GM12878 (cell line): Measurements from ENCODE around the gene SORBS2. TPM values are rescaled to one million over a fixed set of nuclear protein-coding genes. Genes with fewer than 3 reads are reported as not detected.

Source experiments
- ATAC-seq: fragments of 200-7000 bp; cut with Tn5 transposase; 3 replicates; pipeline ENCODE4 v1.9.1; 2020; ENCODE audit warnings: mild to moderate bottlenecking, moderate library complexity
- BruUV-seq: library from RNA; stranded (reverse); fragments of 400-500 nt; replicated peaks from 2 replicates; lab custom pipeline; 2021; lab: Mats Ljungman, UMichigan
- CTCF ChIA-PET: fragments of 300-600 bp; sonication (Branson Sonifier 250); formaldehyde crosslinking; extraction: SDS; loops from one replicate; lab custom pipeline; 2021; ENCODE audit warnings: inconsistent platforms; lab: Yijun Ruan, JAX
- POLR2A ChIA-PET: fragments of 350-600 bp; formaldehyde crosslinking; extraction: SDS; loops from one replicate; lab custom pipeline; 2021; ENCODE audit warnings: inconsistent platforms; lab: Charles Lee
- RAD21 ChIA-PET: fragments of 300-600 bp; sonication (Branson Sonifier 250); formaldehyde crosslinking; loops from one replicate; lab custom pipeline; 2023; ENCODE audit warnings: antibody characterized with exemption; ENCODE audit not compliant: unreplicated experiment; lab: Charles Lee
- SMC1A ChIA-PET: fragments of 300-600 bp; sonication (Branson Sonifier 250); formaldehyde crosslinking; loops from one replicate; lab custom pipeline; 2023; ENCODE audit not compliant: unreplicated experiment, uncharacterized antibody; lab: Charles Lee
- DNase-seq: peaks from one replicate; pipeline ENCODE4 v3.0.0-alpha.2; 2011; ENCODE audit warnings: low read depth, low spot score
- FAIRE-seq: peaks from 3 replicates; lab custom pipeline; 2011; peaks lifted over from hg19 to GRCh38; lab: Jason Lieb, UNC
- H2AFZ ChIP-seq: 2 replicates; pipeline ENCODE4 v1.6.0; 2011; ENCODE audit warnings: low read depth, low read length, control low read depth; ENCODE audit not compliant: control insufficient read depth
- H3K27ac ChIP-seq: 2 replicates; pipeline ENCODE4 v1.5.1; 2011; ENCODE audit warnings: control low read depth; ENCODE audit not compliant: control insufficient read depth, insufficient read depth
- H3K27me3 ChIP-seq, 2 experiments: replicated peaks in 1 of 2; 2 replicates each; pipeline versions ENCODE4 v1.6.0 to v1.6.1; 2011; ENCODE audit warnings: low read length in 1 of 2; ENCODE audit not compliant: control insufficient read depth in 2 of 2, insufficient read depth in 2 of 2
- H3K36me3 ChIP-seq, 2 experiments: 2 replicates each; pipeline ENCODE4 v1.5.1; 2011; ENCODE audit warnings: low read length in 1 of 2; ENCODE audit not compliant: control insufficient read depth in 2 of 2, insufficient read depth in 2 of 2
- H3K4me1 ChIP-seq: 2 replicates; pipeline ENCODE4 v1.6.1; 2011; ENCODE audit warnings: mild to moderate bottlenecking, low read length, moderate library complexity, mixed read lengths; ENCODE audit not compliant: control insufficient read depth, insufficient read depth
- H3K4me2 ChIP-seq: 2 replicates; pipeline ENCODE4 v1.6.0; 2011; ENCODE audit warnings: control low read depth; ENCODE audit not compliant: control insufficient read depth, insufficient read depth
- H3K4me3 ChIP-seq: fragments of 200-600 bp; sonication (generic); 2 replicates; pipeline ENCODE4 v1.5.1; 2016
- H3K79me2 ChIP-seq: 2 replicates; pipeline ENCODE4 v1.6.0; 2011; ENCODE audit warnings: low read length; ENCODE audit not compliant: control insufficient read depth, insufficient read depth
- H3K9ac ChIP-seq: 2 replicates; pipeline ENCODE4 v1.8.0; 2011; ENCODE audit warnings: low read length, control low read depth, mixed read lengths; ENCODE audit not compliant: control insufficient read depth, insufficient read depth
- H3K9me3 ChIP-seq: replicated peaks from 3 replicates; pipeline ENCODE4 v1.5.1; 2011; ENCODE audit warnings: mild to moderate bottlenecking, low read length; ENCODE audit not compliant: control insufficient read depth, insufficient read depth
- H4K20me1 ChIP-seq: 2 replicates; pipeline ENCODE4 v1.6.0; 2011; ENCODE audit not compliant: control insufficient read depth, insufficient read depth
- ASH2L ChIP-seq: fragments of 300-600, 200-600 bp; sonication (generic); IDR thresholded peaks from 2 replicates; pipeline ENCODE4 v1.6.1; 2017; ENCODE audit warnings: low read depth, mild to moderate bottlenecking, borderline replicate concordance
- ATF3 ChIP-seq: IDR thresholded peaks from 2 replicates; pipeline ENCODE4 v1.6.1; 2011; ENCODE audit warnings: low read depth, mild to moderate bottlenecking, low read length, moderate library complexity, borderline replicate concordance; ENCODE audit errors: extremely low read depth
- CEBPB ChIP-seq, 2 experiments: fragments of 150-350 bp in 1 of 2; IDR thresholded peaks; 2 replicates each; pipeline ENCODE4 v1.6.1; 2012 to 2014; ENCODE audit warnings: low read depth in 2 of 2, low read length in 2 of 2, borderline replicate concordance in 1 of 2, inconsistent platforms in 1 of 2
- FOS ChIP-seq: IDR thresholded peaks from 3 replicates; pipeline ENCODE4 v1.6.1; 2011; ENCODE audit warnings: borderline replicate concordance; ENCODE audit not compliant: insufficient read length; ENCODE audit errors: extremely low read depth
- GATAD2B ChIP-seq: fragments of 450-650 bp; conservative IDR thresholded peaks from 2 replicates; pipeline ENCODE4 v1.6.1; 2017; ENCODE audit warnings: low read depth, mild to moderate bottlenecking, moderate library complexity
- PKNOX1 ChIP-seq: fragments of 450-650 bp; IDR thresholded peaks from 2 replicates; pipeline ENCODE4 v1.6.1; 2016; ENCODE audit warnings: mild to moderate bottlenecking
- REST ChIP-seq: IDR thresholded peaks from 2 replicates; pipeline ENCODE4 v1.6.1; 2012; ENCODE audit warnings: mild to moderate bottlenecking, low read depth, low read length
- TCF12 ChIP-seq: IDR thresholded peaks from 2 replicates; pipeline ENCODE4 v1.6.1; 2011; ENCODE audit warnings: low read depth, mild to moderate bottlenecking, low read length
- WGBS: methylation state at CpG from one replicate; pipeline ENCODE4 v1.1.6; 2016; ENCODE audit warnings: low lambda C conversion rate; ENCODE audit not compliant: insufficient replicate concordance, insufficient coverage; ENCODE audit errors: missing lambda C conversion rate; 5-methylcytosine and 5-hydroxymethylcytosine counted together
- in situ Hi-C: fragments of 300-500 bp; cut with MboI; formaldehyde crosslinking; loops from 9 replicates; pipeline ENCODE4 v1.14.3; 2018; ENCODE audit warnings: mixed read lengths
- intact Hi-C: fragments of 100-400 bp; cut with micrococcal nuclease; formaldehyde crosslinking; loops from one replicate; pipeline ENCODE4 v1.14.2; 2022; ENCODE audit not compliant: unreplicated experiment
- polyA plus RNA-seq, 11 experiments: library from polyadenylated mRNA; depleted of rRNA in 4 of 11; unstranded in 6 of 11; stranded (reverse) in 5 of 11; fragments of >200 nt; fragmentation: Nextera tagmentation in 4 of 11; fragmentation: Illumina TruSeq in 1 of 11; extraction: Ambion mirVana in 4 of 11; extraction: Trizol in 1 of 11; gene quantifications; 1 replicate in 1 of 11; 2 replicates in 10 of 11; pipeline versions ENCODE4 v1.2.1 to v1.2.3, GENCODE V29; 2011 to 2016; ENCODE audit warnings: inconsistent platforms in 2 of 11, missing spikeins in 2 of 11, low read depth in 1 of 11
- total RNA-seq, 4 experiments: library from RNA; depleted of rRNA in 3 of 4; stranded (reverse); fragments of >200 nt in 3 of 4; fragmentation: Illumina TruSeq in 1 of 4; extraction: Trizol in 1 of 4; gene quantifications; 2 replicates each; pipeline versions ENCODE4 v1.2.1 to v1.2.3, GENCODE V29; 2013 to 2021

SORBS2 gene
- total and polyA plus RNA-seq, 10 of the 15 experiments (the other 5 are each of a cell fraction or from before 2014, with no cell fraction given): 0.06 to 3.0 (median 0.79) TPM

GRCh38 chr4:185562531-185562930, 249.5 kb downstream of the SORBS2 start:
- SMC1A ChIA-PET: no interaction called here
- 36% methylated on average over 3 of the region's 3 CpGs for WGBS
- BruUV-seq: no TSS peak
- TF ChIP-seq FOS (no peak), CEBPB (IDR thresholded peaks at IDR 0.05; ENCODE audit: borderline replicate concordance in 1 of 2, low read depth in 2 of 2, low read length in 2 of 2) (no peak), ASH2L (no peak)
- FAIRE-seq: no peak
- in situ Hi-C loops: no loop called here
- Histone ChIP-seq H3K79me2 (no peaks in the 10 kb centered on the region), H3K36me3 (no peaks in the 10 kb centered on the region), H4K20me1 (no peaks in the 10 kb centered on the region), H3K4me3 (no peak overlapping the region), H3K9me3 (peaks cover 2% of the 10 kb centered on the region; the same call in 2 of the 3 replicates), H3K4me2 (no peak overlapping the region), H3K27me3 (no peaks in the 10 kb centered on the region), H3K27ac (no peak overlapping the region), H3K9ac (no peak overlapping the region), H2AFZ (no peak overlapping the region), H3K4me1 (no peaks in the 10 kb centered on the region; the same call in 1 of the 2 replicates)
- no peak for ATAC-seq
- intact Hi-C loops: no loop called here
- CTCF ChIA-PET: no interaction called here
- POLR2A ChIA-PET: no interaction called here
- no peak for DNase-seq
- RAD21 ChIA-PET: no interaction called here

- intact Hi-C loops: no loop called here
- no peak for FAIRE-seq
- in situ Hi-C loops: no loop called here
- no peak for TF ChIP-seq REST
- TF ChIP-seq ATF3: no peak
- no peak for TF ChIP-seq GATAD2B
- TF ChIP-seq TCF12: no peak
- TF ChIP-seq PKNOX1: no peak
Observed at GRCh38 chr4:185560316-185560715, 251.7 kb downstream of the SORBS2 start.

More at GRCh38 chr4:185560316-185560715, 251.7 kb downstream of the SORBS2 start:
- H2AFZ ChIP-seq: no peak overlapping the region
- ATAC-seq: no peak
- no peak overlapping the region for H3K9ac ChIP-seq
- H3K9me3 ChIP-seq: no peaks in the 10 kb centered on the region; the same call in 1 of the 3 replicates
- H3K4me1 ChIP-seq: no peaks in the 10 kb centered on the region; the same call in 1 of the 2 replicates
- SMC1A ChIA-PET: interaction anchor here (1.0 kb wide), 1 partner anchor 84 kb away, joined by 6 read pairs; no protein-coding TSS in a partner anchor
- no peaks in the 10 kb centered on the region for H3K27me3 ChIP-seq
- WGBS: 59% methylated on average over 5 of the region's 5 CpGs
- RAD21 ChIA-PET: no interaction called here
- POLR2A ChIA-PET: interaction anchor here (0.6 kb wide), 1 partner anchor 368 kb away, joined by 3 read pairs; no protein-coding TSS in a partner anchor
- no peak for DNase-seq
- CTCF ChIA-PET: no interaction called here
- no peaks in the 10 kb centered on the region for H3K79me2 ChIP-seq
- H4K20me1 ChIP-seq: no peaks in the 10 kb centered on the region
- no TSS peak for BruUV-seq
- no peak overlapping the region for H3K4me3 ChIP-seq
- no peaks in the 10 kb centered on the region for H3K36me3 ChIP-seq
- H3K27ac ChIP-seq: no peak overlapping the region
- H3K4me2 ChIP-seq: no peak overlapping the region
